Keratinocyte (primary cell): ENCODE data around the gene GAPVD1. TPM values are rescaled to one million over a fixed set of nuclear protein-coding genes. Genes with fewer than 3 reads are reported as not detected.

ENCODE experiments used
- DNase-seq: peaks from one replicate; pipeline ENCODE4 v3.0.0-alpha.2; 2011; ENCODE audit warnings: low read depth, missing footprints, low spot score
- FAIRE-seq: peaks from 2 replicates; lab custom pipeline; 2011; peaks lifted over from hg19 to GRCh38; lab: Jason Lieb, UNC
- H2AFZ ChIP-seq: 2 replicates; pipeline ENCODE4 v1.6.0; 2012; ENCODE audit warnings: low read length, control low read depth, inconsistent platforms; ENCODE audit not compliant: control insufficient read depth
- H3K27ac ChIP-seq: 2 replicates; pipeline ENCODE4 v1.5.1; 2011; ENCODE audit warnings: low read length; ENCODE audit not compliant: control insufficient read depth, insufficient read depth
- H3K27me3 ChIP-seq: 3 replicates; pipeline ENCODE4 v1.6.0; 2011; ENCODE audit warnings: low read length; ENCODE audit not compliant: control insufficient read depth, insufficient read depth; ENCODE audit errors: extremely low read depth
- H3K36me3 ChIP-seq, 2 experiments: 2 replicates in 1 of 2; 3 replicates in 1 of 2; pipeline ENCODE4 v1.5.1; 2011; ENCODE audit warnings: low read length in 2 of 2, mild to moderate bottlenecking in 1 of 2; ENCODE audit not compliant: control insufficient read depth in 2 of 2, insufficient read depth in 2 of 2; ENCODE audit errors: extremely low read depth in 1 of 2
- H3K4me1 ChIP-seq: 3 replicates; pipeline ENCODE4 v1.5.1; 2011; ENCODE audit warnings: low read length; ENCODE audit not compliant: control insufficient read depth, insufficient read depth; ENCODE audit errors: extremely low read depth
- H3K4me2 ChIP-seq: 3 replicates; pipeline ENCODE4 v1.6.0; 2011; ENCODE audit warnings: low read depth, low read length; ENCODE audit not compliant: control insufficient read depth, insufficient read depth; ENCODE audit errors: extremely low read depth
- H3K4me3 ChIP-seq, 3 experiments: fragments of 200-600 bp in 1 of 3; sonication (generic) in 1 of 3; 2 replicates in 2 of 3; 3 replicates in 1 of 3; pipeline ENCODE4 v1.5.1; 2011 to 2016; ENCODE audit warnings: low read length in 3 of 3, mild to moderate bottlenecking in 3 of 3, control low read depth in 2 of 3, inconsistent platforms in 1 of 3, low read depth in 1 of 3, mixed read lengths in 1 of 3, mixed run types in 1 of 3, moderate library complexity in 1 of 3; ENCODE audit not compliant: control insufficient read depth in 2 of 3, insufficient read depth in 2 of 3; ENCODE audit errors: extremely low read depth in 1 of 3
- H3K79me2 ChIP-seq: 2 replicates; pipeline ENCODE4 v1.6.0; 2012; ENCODE audit warnings: low read length; ENCODE audit not compliant: control insufficient read depth, insufficient read depth
- H3K9ac ChIP-seq: 3 replicates; pipeline ENCODE4 v1.6.0; 2011; ENCODE audit warnings: low read length; ENCODE audit not compliant: control insufficient read depth, insufficient read depth; ENCODE audit errors: extremely low read depth
- H3K9me1 ChIP-seq: 3 replicates; pipeline ENCODE4 v1.6.0; 2011; ENCODE audit warnings: low read length; ENCODE audit not compliant: control insufficient read depth, insufficient read depth; ENCODE audit errors: extremely low read depth
- H3K9me3 ChIP-seq: 2 replicates; pipeline ENCODE4 v1.5.1; 2012; ENCODE audit warnings: low read depth, low read length; ENCODE audit not compliant: control insufficient read depth
- H4K20me1 ChIP-seq: 3 replicates; pipeline ENCODE4 v1.6.0; 2011; ENCODE audit warnings: low read length; ENCODE audit not compliant: control insufficient read depth, insufficient read depth; ENCODE audit errors: extremely low read depth
- CTCF ChIP-seq, 3 experiments: IDR thresholded peaks in 1 of 3; conservative IDR thresholded peaks in 1 of 3; optimal IDR thresholded peaks in 1 of 3; 2 replicates in 2 of 3; 3 replicates in 1 of 3; pipeline versions ENCODE3 to v1.5.1; 2011; ENCODE audit warnings: low read length in 3 of 3, mild to moderate bottlenecking in 3 of 3, moderate library complexity in 2 of 3, control low read depth in 1 of 3, inconsistent platforms in 1 of 3; ENCODE audit not compliant: insufficient read depth in 2 of 3; ENCODE audit errors: extremely low read depth in 1 of 3
- EZH2 ChIP-seq: IDR thresholded peaks from one replicate; pipeline ENCODE4 v1.6.1; 2012; ENCODE audit warnings: inconsistent platforms, mild to moderate bottlenecking, low read length, moderate library complexity
- dilution Hi-C: fragments of 300-500 bp; cut with MboI; formaldehyde crosslinking; loops from one replicate; pipeline ENCODE4 v1.7.0; 2020; ENCODE audit warnings: low sequenced_read_pairs; ENCODE audit not compliant: extremely low pct_ligation_motif_present
- polyA plus RNA-seq, 5 experiments: library from polyadenylated mRNA; depleted of rRNA in 3 of 5; stranded (reverse) in 3 of 5; stranded (forward) in 1 of 5; unstranded in 1 of 5; fragments of >200 nt; gene quantifications; 1 replicate in 1 of 5; 2 replicates in 3 of 5; 3 replicates in 1 of 5; pipeline versions ENCODE4 v1.2.1 to v1.2.3, GENCODE V29; 2011 to 2012; ENCODE audit warnings: missing spikeins in 2 of 5, low read depth in 1 of 5, low replicate concordance in 1 of 5

GAPVD1 gene
- polyA plus RNA-seq, 1 donor (not counting 4 experiments of a cell fraction or from before 2014, with no cell fraction given) = 23.2 TPM

- no peaks in the 10 kb centered on the region for H4K20me1 ChIP-seq
- H2AFZ ChIP-seq = no peak overlapping the region
- H3K9me1 ChIP-seq = peaks cover 2% of the 10 kb centered on the region
- dilution Hi-C loops = no loop called here
- FAIRE-seq (no peak), DNase-seq (no peak)
- no peak overlapping the region for H3K4me3 ChIP-seq
- H3K9me3 ChIP-seq = no peaks in the 10 kb centered on the region
- peaks cover 54% of the 10 kb centered on the region for H3K79me2 ChIP-seq
- peaks cover 5 to 13% of the 10 kb centered on the region in 2 experiments for H3K36me3 ChIP-seq
- H3K9ac ChIP-seq = no peak overlapping the region
- no peak overlapping the region for H3K27ac ChIP-seq
- peaks cover 10% of the 10 kb centered on the region for H3K4me1 ChIP-seq
- TF ChIP-seq EZH2 (no peak), CTCF (optimal IDR thresholded peaks at IDR 0.05 in 1 of 3, IDR thresholded peaks at IDR 0.05 in 1 of 3, conservative IDR thresholded peaks at IDR 0.05 in 1 of 3; ENCODE audit: extremely low read depth in 1 of 3, insufficient read depth in 2 of 3, low read length in 3 of 3) (no peak)
- no peaks in the 10 kb centered on the region for H3K27me3 ChIP-seq
- H3K4me2 ChIP-seq = no peak overlapping the region
Observed at GRCh38 chr9:125296843-125297372, 35.3 kb downstream of the GAPVD1 start.

- FAIRE-seq (no peak), DNase-seq (no peak)
- Histone ChIP-seq H3K4me1 (peaks cover 5% of the 10 kb centered on the region), H3K4me3 (no peak overlapping the region), H3K36me3 (peaks cover 11 to 21% of the 10 kb centered on the region in 2 experiments), H3K79me2 (peaks cover 44% of the 10 kb centered on the region), H3K4me2 (no peak overlapping the region), H3K9ac (no peak overlapping the region), H3K9me1 (no peaks in the 10 kb centered on the region), H3K9me3 (no peaks in the 10 kb centered on the region), H2AFZ (no peak overlapping the region), H4K20me1 (no peaks in the 10 kb centered on the region), H3K27ac (no peak overlapping the region), H3K27me3 (no peaks in the 10 kb centered on the region)
- TF ChIP-seq EZH2 = no peak
- no peak for TF ChIP-seq CTCF (optimal IDR thresholded peaks at IDR 0.05 in 1 of 3, IDR thresholded peaks at IDR 0.05 in 1 of 3, conservative IDR thresholded peaks at IDR 0.05 in 1 of 3; ENCODE audit: extremely low read depth in 1 of 3, insufficient read depth in 2 of 3, low read length in 3 of 3)
- dilution Hi-C loops = no loop called here
Observed at GRCh38 chr9:125297917-125298316, 36.3 kb downstream of the GAPVD1 start.
